Vagina (tissue), 2 donors: ENCODE results near the gene ASIC3. TPM values are rescaled to one million over a fixed set of nuclear protein-coding genes. Genes with fewer than 3 reads are reported as not detected.

ENCODE experiments used
- DNase-seq, 2 donors: peaks; one replicate each; pipeline ENCODE4 v3.0.0-alpha.2; 2017; ENCODE audit errors: extremely low spot score in 2 of 2
- H3K27ac ChIP-seq: fragments of 200-600 bp; sonication (generic); one replicate; pipeline ENCODE4 v1.5.1; 2019
- H3K27me3 ChIP-seq: fragments of 200-600 bp; sonication (generic); one replicate; pipeline ENCODE4 v1.5.1; 2019
- H3K36me3 ChIP-seq, 2 donors: fragments of 200-600 bp; sonication (generic); one replicate each; pipeline ENCODE4 v1.5.1; 2017 to 2019
- H3K4me1 ChIP-seq: fragments of 200-600 bp; sonication (generic); one replicate; pipeline ENCODE4 v1.5.1; 2019
- H3K4me3 ChIP-seq, 2 donors: fragments of 200-600 bp; sonication (generic); 1 replicate in 1 of 2; 2 replicates in 1 of 2; pipeline ENCODE4 v1.5.1; 2016 to 2019
- H3K9me3 ChIP-seq: fragments of 200-600 bp; sonication (generic); one replicate; pipeline ENCODE4 v1.5.1; 2019
- POLR2A ChIP-seq, 2 donors: fragments of 450-650 bp; IDR thresholded peaks; one replicate each; pipeline ENCODE4 v1.6.1; 2017; ENCODE audit warnings: antibody characterized with exemption in 2 of 2, mild to moderate bottlenecking in 2 of 2, moderate library complexity in 2 of 2
- POLR2AphosphoS5 ChIP-seq, 2 donors: sonication (generic); formaldehyde crosslinking; IDR thresholded peaks; one replicate each; pipeline ENCODE4 v1.9.0; 2017; ENCODE audit warnings: antibody characterized with exemption in 2 of 2, mild to moderate bottlenecking in 2 of 2, low read depth in 1 of 2; ENCODE audit not compliant: insufficient read depth in 1 of 2
- intact Hi-C: fragments of 100-400 bp; cut with DNase I; formaldehyde crosslinking; loops from one replicate; pipeline ENCODE4 v1.15.1; 2023
- total RNA-seq: library from RNA; depleted of rRNA; stranded (reverse); fragments of >200 nt; gene quantifications from one replicate; pipeline ENCODE4 v1.2.3, GENCODE V29; 2016
- TF ChIP-seq, protein P1 (sequence below), 3 experiments: fragments of 450-650 bp in 2 of 3; fragments of 200-600 bp in 1 of 3; sonication (generic) in 1 of 3; IDR thresholded peaks; one replicate each; pipeline ENCODE4 v1.5.1; 2017 to 2019; ENCODE audit warnings: antibody characterized with exemption in 3 of 3, mild to moderate bottlenecking in 2 of 3, moderate library complexity in 2 of 3

The ASIC3 gene
- total RNA-seq, 1 donor from 2014 or later, result 3.7 TPM

DNA sequence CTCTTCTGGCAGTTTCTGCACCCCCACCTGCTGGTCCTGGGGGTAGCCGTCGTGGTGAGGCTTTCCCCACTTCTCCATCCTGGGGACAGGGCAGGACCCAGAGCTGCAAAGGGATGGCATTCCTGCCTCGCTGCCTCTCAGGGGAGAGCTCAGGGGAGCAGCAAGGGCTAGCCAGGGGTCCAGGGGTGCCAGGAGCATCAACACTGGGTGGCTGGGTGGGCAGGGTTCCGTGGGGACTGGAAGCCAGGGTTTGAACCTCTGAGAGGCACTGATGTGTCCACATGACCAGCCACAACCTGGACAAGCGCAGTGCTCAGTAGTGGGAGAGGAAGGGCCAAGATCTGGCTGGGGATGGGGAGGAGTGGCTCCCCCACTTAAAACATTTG is 14.5 kb upstream of the ASIC3 start:
- Histone ChIP-seq H3K36me3 (peaks cover 0 to 33% of the 10 kb centered on the region in 2 donors), H3K27ac (no peak overlapping the region), H3K4me1 (peaks cover 17% of the 10 kb centered on the region), H3K27me3 (no peaks in the 10 kb centered on the region), H3K9me3 (no peaks in the 10 kb centered on the region), H3K4me3 (no peak overlapping the region)
- DNase-seq, result no peak
- TF ChIP-seq POLR2A (IDR thresholded peaks at IDR 0.05), result no peak
- no peak for TF ChIP-seq POLR2AphosphoS5 (IDR thresholded peaks at IDR 0.05; ENCODE audit: insufficient read depth in 1 of 2, low read depth in 1 of 2)
- TF ChIP-seq, protein P1, sequence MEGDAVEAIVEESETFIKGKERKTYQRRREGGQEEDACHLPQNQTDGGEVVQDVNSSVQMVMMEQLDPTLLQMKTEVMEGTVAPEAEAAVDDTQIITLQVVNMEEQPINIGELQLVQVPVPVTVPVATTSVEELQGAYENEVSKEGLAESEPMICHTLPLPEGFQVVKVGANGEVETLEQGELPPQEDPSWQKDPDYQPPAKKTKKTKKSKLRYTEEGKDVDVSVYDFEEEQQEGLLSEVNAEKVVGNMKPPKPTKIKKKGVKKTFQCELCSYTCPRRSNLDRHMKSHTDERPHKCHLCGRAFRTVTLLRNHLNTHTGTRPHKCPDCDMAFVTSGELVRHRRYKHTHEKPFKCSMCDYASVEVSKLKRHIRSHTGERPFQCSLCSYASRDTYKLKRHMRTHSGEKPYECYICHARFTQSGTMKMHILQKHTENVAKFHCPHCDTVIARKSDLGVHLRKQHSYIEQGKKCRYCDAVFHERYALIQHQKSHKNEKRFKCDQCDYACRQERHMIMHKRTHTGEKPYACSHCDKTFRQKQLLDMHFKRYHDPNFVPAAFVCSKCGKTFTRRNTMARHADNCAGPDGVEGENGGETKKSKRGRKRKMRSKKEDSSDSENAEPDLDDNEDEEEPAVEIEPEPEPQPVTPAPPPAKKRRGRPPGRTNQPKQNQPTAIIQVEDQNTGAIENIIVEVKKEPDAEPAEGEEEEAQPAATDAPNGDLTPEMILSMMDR (IDR thresholded peaks at IDR 0.05), result no peak
- intact Hi-C loops, result no loop called here

DNA sequence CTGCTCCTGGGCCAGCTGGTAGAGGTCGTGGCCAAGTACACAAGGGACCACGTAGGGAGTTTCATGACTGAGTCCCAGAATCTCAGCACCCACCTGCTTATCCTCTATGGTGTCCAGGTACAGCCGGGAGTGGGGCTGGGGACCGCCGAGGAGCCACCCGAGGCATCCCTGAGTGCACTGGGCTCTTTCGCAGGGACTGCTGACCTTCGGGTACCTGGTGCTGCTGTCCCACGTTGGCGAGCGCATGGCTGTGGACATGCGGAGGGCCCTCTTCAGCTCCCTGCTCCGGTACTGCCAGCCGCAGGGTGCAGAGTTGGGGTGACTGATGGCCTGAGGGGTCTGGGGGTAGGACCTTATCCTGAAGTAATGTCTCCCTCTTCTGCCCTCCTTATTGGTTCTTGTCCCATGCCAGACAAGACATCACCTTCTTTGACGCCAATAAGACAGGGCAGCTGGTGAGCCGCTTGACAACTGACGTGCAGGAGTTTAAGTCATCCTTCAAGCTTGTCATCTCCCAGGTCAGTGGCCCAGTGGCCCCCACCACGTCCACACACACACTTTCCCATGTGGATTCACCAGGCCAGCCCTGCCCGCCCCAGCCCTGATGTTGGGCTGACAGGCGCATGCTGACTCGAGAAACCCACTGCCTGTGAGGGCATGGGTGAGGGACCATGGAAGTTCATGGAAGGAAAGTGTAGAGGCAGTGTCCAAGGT is 13.9 kb upstream of the ASIC3 start:
- TF ChIP-seq, protein P1 (IDR thresholded peaks at IDR 0.05), result no peak
- TF ChIP-seq POLR2A (IDR thresholded peaks at IDR 0.05), result no peak
- TF ChIP-seq POLR2AphosphoS5 (IDR thresholded peaks at IDR 0.05; ENCODE audit: insufficient read depth in 1 of 2, low read depth in 1 of 2), result no peak
- H3K36me3 ChIP-seq, result peaks cover 0 to 33% of the 10 kb centered on the region in 2 donors
- H3K27me3 ChIP-seq, result no peaks in the 10 kb centered on the region
- peaks cover 17% of the 10 kb centered on the region for H3K4me1 ChIP-seq
- no peak overlapping the region for H3K4me3 ChIP-seq
- no peaks in the 10 kb centered on the region for H3K9me3 ChIP-seq
- H3K27ac ChIP-seq, result no peak overlapping the region
- intact Hi-C loops, result no loop called here
- no peak for DNase-seq

DNA sequence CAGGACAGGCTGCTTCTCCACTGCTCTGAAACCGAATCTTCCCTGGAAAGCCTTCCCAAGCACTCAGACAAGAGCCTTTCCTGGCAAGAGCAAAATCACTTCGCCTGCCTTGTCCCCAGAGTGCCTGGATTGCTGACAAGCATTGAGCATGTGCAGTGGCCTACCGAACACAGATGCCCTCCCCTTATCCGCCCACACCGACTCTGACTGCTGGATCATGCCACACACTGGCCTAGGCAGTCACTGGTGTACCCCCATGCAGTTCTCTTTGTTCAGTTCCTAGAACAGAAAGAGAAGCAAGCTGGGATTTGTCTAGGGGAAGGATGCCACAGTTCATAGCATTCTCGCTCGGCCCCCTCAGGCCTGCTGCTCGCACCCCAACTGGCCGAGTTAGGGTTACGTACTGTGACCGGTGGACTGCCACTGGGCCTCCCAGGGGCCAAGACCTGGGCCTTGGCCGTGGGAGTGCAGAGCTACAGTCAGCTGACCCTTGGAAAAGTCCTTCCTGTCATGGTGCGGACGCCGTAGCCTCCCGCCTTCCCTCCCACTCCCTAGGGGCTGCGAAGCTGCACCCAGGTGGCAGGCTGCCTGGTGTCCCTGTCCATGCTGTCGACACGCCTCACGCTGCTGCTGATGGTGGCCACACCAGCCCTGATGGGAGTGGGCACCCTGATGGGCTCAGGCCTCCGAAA is 13.2 kb upstream of the ASIC3 start:
- Histone ChIP-seq H3K4me3 (no peak overlapping the region), H3K4me1 (peaks cover 20% of the 10 kb centered on the region), H3K9me3 (no peaks in the 10 kb centered on the region), H3K27ac (no peak overlapping the region), H3K36me3 (peaks cover 0 to 33% of the 10 kb centered on the region in 2 donors), H3K27me3 (no peaks in the 10 kb centered on the region)
- intact Hi-C loops, result no loop called here
- TF ChIP-seq, protein P1 (IDR thresholded peaks at IDR 0.05), result no peak
- TF ChIP-seq POLR2A (IDR thresholded peaks at IDR 0.05) (no peak), POLR2AphosphoS5 (IDR thresholded peaks at IDR 0.05; ENCODE audit: insufficient read depth in 1 of 2, low read depth in 1 of 2) (no peak)
- DNase-seq, result no peak

DNA sequence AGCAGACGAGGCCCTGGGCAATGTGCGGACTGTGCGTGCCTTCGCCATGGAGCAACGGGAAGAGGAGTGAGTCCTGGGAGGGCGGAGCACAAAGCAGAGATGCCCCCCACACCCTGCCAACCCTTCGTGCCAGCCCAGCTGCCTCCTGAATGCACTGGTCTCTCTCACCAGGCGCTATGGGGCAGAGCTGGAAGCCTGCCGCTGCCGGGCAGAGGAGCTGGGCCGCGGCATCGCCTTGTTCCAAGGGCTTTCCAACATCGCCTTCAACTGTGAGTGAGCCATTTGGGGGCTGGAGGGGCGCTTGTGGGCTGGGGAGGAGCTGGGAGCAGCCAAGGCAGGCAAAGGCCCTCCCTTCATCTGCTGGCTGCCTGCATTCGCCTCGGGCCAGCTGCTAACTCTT is 12.4 kb upstream of the ASIC3 start:
- DNase-seq, result no peak
- no peak for TF ChIP-seq POLR2A (IDR thresholded peaks at IDR 0.05)
- TF ChIP-seq, protein P1 (IDR thresholded peaks at IDR 0.05), result no peak
- no peak for TF ChIP-seq POLR2AphosphoS5 (IDR thresholded peaks at IDR 0.05; ENCODE audit: insufficient read depth in 1 of 2, low read depth in 1 of 2)
- H3K36me3 ChIP-seq, result peaks cover 0 to 33% of the 10 kb centered on the region in 2 donors
- H3K9me3 ChIP-seq, result no peaks in the 10 kb centered on the region
- H3K4me3 ChIP-seq, result no peak overlapping the region
- intact Hi-C loops, result no loop called here
- peaks cover 21% of the 10 kb centered on the region for H3K4me1 ChIP-seq
- H3K27ac ChIP-seq, result no peak overlapping the region
- H3K27me3 ChIP-seq, result no peaks in the 10 kb centered on the region
